Gastroesophageal sphincter (tissue), 4 donors: ENCODE data around the gene GGCT. TPM values are rescaled to one million over a fixed set of nuclear protein-coding genes. Genes with fewer than 3 reads are reported as not detected.

Experiments
- ATAC-seq: fragments of 150-250 bp; one replicate; pipeline ENCODE4 v1.9.1; 2016; ENCODE audit warnings: mild to moderate bottlenecking, moderate library complexity
- H3K27ac ChIP-seq, 4 donors: fragments of 200-600 bp; sonication (generic) in 3 of 4; 1 replicate in 3 of 4; 2 replicates in 1 of 4; pipeline ENCODE4 v1.5.1; 2016 to 2019
- H3K27me3 ChIP-seq: fragments of 200-600 bp; sonication (generic); one replicate; pipeline ENCODE4 v1.5.1; 2019
- H3K36me3 ChIP-seq, 2 donors: fragments of 200-600 bp; sonication (generic); one replicate each; pipeline ENCODE4 v1.5.1; 2019; ENCODE audit warnings: control low read depth in 1 of 2
- H3K4me1 ChIP-seq, 3 donors: fragments of 200-600 bp; sonication (generic); 1 replicate in 2 of 3; 2 replicates in 1 of 3; pipeline ENCODE4 v1.5.1; 2016 to 2019; ENCODE audit warnings: control low read depth in 2 of 3
- H3K4me3 ChIP-seq, 2 donors: fragments of 200-600 bp; sonication (generic); one replicate each; pipeline ENCODE4 v1.5.1; 2019; ENCODE audit warnings: mild to moderate bottlenecking in 1 of 2, moderate library complexity in 1 of 2
- H3K9me3 ChIP-seq, 3 donors: fragments of 200-600 bp; sonication (generic); one replicate each; pipeline ENCODE4 v1.5.1; 2017 to 2019; ENCODE audit warnings: control low read depth in 2 of 3
- CTCF ChIP-seq, 4 experiments: fragments of 200-600 bp in 2 of 4; fragments of 450-650 bp in 2 of 4; sonication (generic) in 1 of 4; IDR thresholded peaks; one replicate each; pipeline ENCODE4 v1.5.1; 2017 to 2019; ENCODE audit warnings: antibody characterized with exemption in 4 of 4, mild to moderate bottlenecking in 2 of 4, moderate library complexity in 2 of 4
- EP300 ChIP-seq: sonication (generic); formaldehyde crosslinking; IDR thresholded peaks from one replicate; pipeline ENCODE4 v1.6.1; 2017; ENCODE audit warnings: antibody characterized with exemption, mild to moderate bottlenecking
- POLR2A ChIP-seq, 2 donors: fragments of 450-650 bp; IDR thresholded peaks; one replicate each; pipeline ENCODE4 v1.6.1; 2017; ENCODE audit warnings: antibody characterized with exemption in 2 of 2, mild to moderate bottlenecking in 2 of 2, moderate library complexity in 1 of 2
- POLR2AphosphoS5 ChIP-seq: sonication (generic); formaldehyde crosslinking; IDR thresholded peaks from one replicate; pipeline ENCODE4 v1.6.1; 2017; ENCODE audit warnings: antibody characterized with exemption
- whole genome bisulfite sequencing, 2 donors: methylation state at CpG; one replicate each; pipeline ENCODE4 v1.1.5; 2018; ENCODE audit warnings: low coverage in 1 of 2; 5-methylcytosine and 5-hydroxymethylcytosine counted together
- total RNA-seq, 4 donors: library from RNA; depleted of rRNA; stranded (reverse); fragments of >200 nt; gene quantifications; one replicate each; pipeline ENCODE4 v1.1.0, GENCODE V29; 2016

The GGCT gene
- total RNA-seq, 4 donors from 2014 or later, result 16.7 to 29.0 (median 23.7) TPM

- Histone ChIP-seq H3K4me1 (peaks cover 0 to 10% (median 0%) of the 10 kb centered on the region in 3 donors), H3K4me3 (no peak overlapping the region), H3K27ac (no peak overlapping the region), H3K36me3 (peaks cover 0 to 26% of the 10 kb centered on the region in 2 donors), H3K27me3 (no peaks in the 10 kb centered on the region), H3K9me3 (no peaks in the 10 kb centered on the region)
- WGBS, 2 donors, result 29 to 86% methylated on average over 1 of the region's 1 CpG
- TF ChIP-seq POLR2A (IDR thresholded peaks at IDR 0.05) (no peak), EP300 (no peak), POLR2AphosphoS5 (no peak), CTCF (IDR thresholded peaks at IDR 0.05) (no peak)
- ATAC-seq, result peak; percentile 86
Observed at GRCh38 chr7:30521532-30521931, 16.9 kb upstream of the GGCT start.

GRCh38 chr7:30519122-30519521, 14.5 kb upstream of the GGCT start:
- 94 to 97% methylated on average over 3 of the region's 3 CpGs for WGBS, 2 donors
- no peak for TF ChIP-seq POLR2AphosphoS5
- TF ChIP-seq EP300, result no peak
- TF ChIP-seq CTCF (IDR thresholded peaks at IDR 0.05), result no peak
- TF ChIP-seq POLR2A (IDR thresholded peaks at IDR 0.05), result no peak
- Histone ChIP-seq H3K4me3 (no peak overlapping the region), H3K27me3 (no peaks in the 10 kb centered on the region), H3K4me1 (peaks cover 0 to 10% (median 0%) of the 10 kb centered on the region in 3 donors), H3K27ac (no peak overlapping the region), H3K9me3 (no peaks in the 10 kb centered on the region), H3K36me3 (peaks cover 0 to 19% of the 10 kb centered on the region in 2 donors)
- ATAC-seq, result no peak

DNA sequence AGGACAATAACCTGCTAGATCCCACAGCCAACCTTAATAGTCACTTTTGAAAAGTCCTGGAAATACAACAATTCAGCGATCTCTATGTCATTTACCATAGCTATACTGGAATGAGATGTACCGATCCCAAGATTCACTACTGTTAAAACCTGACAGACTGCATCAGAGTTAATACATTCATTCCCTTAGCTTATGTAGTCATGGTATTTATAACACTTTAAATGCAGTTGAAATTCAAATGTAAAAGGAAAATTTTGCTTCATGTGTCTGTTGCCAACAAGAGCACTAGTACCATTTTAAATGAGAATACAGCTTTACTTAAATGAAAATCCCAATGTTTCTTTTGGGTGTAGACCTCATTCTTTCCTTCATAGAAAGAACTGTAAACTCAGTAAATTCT, 11.1 kb upstream of the GGCT start:
- peaks cover 0 to 6% (median 0%) of the 10 kb centered on the region in 3 donors for H3K4me1 ChIP-seq
- no peaks in the 10 kb centered on the region for H3K27me3 ChIP-seq
- peaks cover 0 to 8% of the 10 kb centered on the region in 2 donors for H3K36me3 ChIP-seq
- H3K4me3 ChIP-seq, result no peak overlapping the region
- no peaks in the 10 kb centered on the region for H3K9me3 ChIP-seq
- no peak for TF ChIP-seq CTCF (IDR thresholded peaks at IDR 0.05)
- TF ChIP-seq POLR2A (IDR thresholded peaks at IDR 0.05), result no peak
- TF ChIP-seq EP300, result no peak
- TF ChIP-seq POLR2AphosphoS5, result no peak
- WGBS, 2 donors, result 92 to 96% methylated on average over 2 of the region's 2 CpGs
- no peak overlapping the region for H3K27ac ChIP-seq
- no peak for ATAC-seq

GRCh38 chr7:30514776-30515175, 10.1 kb upstream of the GGCT start:
- H3K36me3 ChIP-seq, result peaks cover 0 to 8% of the 10 kb centered on the region in 2 donors
- no peak for TF ChIP-seq POLR2A (IDR thresholded peaks at IDR 0.05)
- TF ChIP-seq CTCF (IDR thresholded peaks at IDR 0.05), result no peak
- no peak for TF ChIP-seq EP300
- no peak for TF ChIP-seq POLR2AphosphoS5
- H3K9me3 ChIP-seq, result no peaks in the 10 kb centered on the region
- no peak overlapping the region for H3K4me3 ChIP-seq
- H3K27me3 ChIP-seq, result no peaks in the 10 kb centered on the region
- H3K27ac ChIP-seq, result no peak overlapping the region
- 100% methylated on average over 1 of the region's 1 CpG; no CpG with 5 or more reads in 1 of the 2 donors for WGBS, 2 donors
- no peaks in the 10 kb centered on the region for H3K4me1 ChIP-seq
- ATAC-seq, result no peak

GRCh38 chr7:30514177-30514576, 9.5 kb upstream of the GGCT start:
- Histone ChIP-seq H3K27ac (no peak overlapping the region), H3K27me3 (no peaks in the 10 kb centered on the region), H3K4me3 (no peak overlapping the region), H3K4me1 (no peaks in the 10 kb centered on the region), H3K9me3 (no peaks in the 10 kb centered on the region), H3K36me3 (peaks cover 0 to 8% of the 10 kb centered on the region in 2 donors)
- 65 to 70% methylated on average over 3 of the region's 3 CpGs for WGBS, 2 donors
- no peak for ATAC-seq
- TF ChIP-seq POLR2AphosphoS5, result no peak
